HAP-1 (cell line): Measurements from ENCODE around the gene COMMD9.

Experiments used
- DNase-seq, 2 experiments: peaks; one replicate each; pipeline ENCODE4 v3.0.0-alpha.2; 2016 to 2020; ENCODE audit warnings: low spot score in 2 of 2
- H3K27me3 ChIP-seq: fragments of 250-450 bp; sonication (Bioruptor Pico); 2 replicates; pipeline ENCODE4 v1.5.1; 2020; ENCODE audit warnings: low read depth, mild to moderate bottlenecking, moderate library complexity
- H3K36me3 ChIP-seq: fragments of 250-450 bp; sonication (Bioruptor Pico); replicated peaks from 2 replicates; pipeline ENCODE4 v1.5.1; 2020; ENCODE audit warnings: mild to moderate bottlenecking
- H3K4me1 ChIP-seq: fragments of 250-450 bp; sonication (Bioruptor Pico); 2 replicates; pipeline ENCODE4 v1.5.1; 2020; ENCODE audit warnings: mild to moderate bottlenecking
- H3K4me3 ChIP-seq: fragments of 250-450 bp; sonication (Bioruptor Pico); 2 replicates; pipeline ENCODE4 v1.5.1; 2020; ENCODE audit warnings: mild to moderate bottlenecking, moderate library complexity
- H3K9me3 ChIP-seq: fragments of 250-450 bp; sonication (Bioruptor Pico); 2 replicates; pipeline ENCODE4 v1.5.1; 2020; ENCODE audit warnings: mild to moderate bottlenecking, moderate library complexity
- in situ Hi-C: fragments of 300-500 bp; cut with MboI; formaldehyde crosslinking; loops from 3 replicates; pipeline ENCODE4 v1.14.3; 2020; ENCODE audit warnings: low sequenced_read_pairs, inconsistent platforms, mixed read lengths

Gene COMMD9

DNA sequence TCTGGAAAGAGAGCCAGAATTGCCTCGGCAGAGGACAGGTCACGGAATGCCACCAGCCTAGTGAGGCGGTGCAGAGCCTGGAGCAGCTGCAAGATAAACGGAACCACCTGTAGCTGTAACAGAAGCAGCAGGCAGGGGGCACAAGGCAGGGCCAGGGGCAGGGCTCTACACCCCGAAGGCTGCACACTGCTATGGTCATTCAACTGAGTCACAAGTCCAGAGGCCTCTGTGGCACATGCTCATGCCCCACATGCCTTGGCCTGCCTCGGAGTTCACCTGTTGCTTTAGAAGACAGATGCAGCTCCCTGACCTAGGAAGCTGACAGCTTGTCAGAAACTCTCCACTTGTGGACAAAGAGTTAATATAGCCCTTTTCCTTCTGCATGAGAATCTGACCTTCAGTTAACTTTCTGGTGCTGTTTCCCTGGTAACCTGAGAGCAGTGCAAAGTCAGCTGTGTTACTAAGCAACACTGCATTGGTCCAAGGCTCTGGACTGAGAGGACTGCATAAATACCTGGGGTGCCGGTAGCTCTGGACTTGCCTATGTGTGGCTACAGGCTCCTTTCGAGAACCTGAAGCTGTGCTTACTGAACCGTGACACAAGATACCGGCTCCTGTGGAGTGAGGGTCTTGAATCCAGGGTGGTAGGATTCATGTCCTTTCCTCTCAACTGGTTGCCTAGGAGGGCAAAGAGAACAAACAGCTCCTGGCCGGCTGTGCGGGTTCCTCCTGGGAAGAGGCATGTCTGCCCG, 10.5 kb downstream of the COMMD9 start:
- H3K4me3 ChIP-seq: no peak overlapping the region
- DNase-seq: no peak
- H3K27me3 ChIP-seq: no peaks in the 10 kb centered on the region
- H3K9me3 ChIP-seq: no peaks in the 10 kb centered on the region
- in situ Hi-C loops: no loop called here
- no peaks in the 10 kb centered on the region for H3K4me1 ChIP-seq
- H3K36me3 ChIP-seq: no peaks in the 10 kb centered on the region

DNA sequence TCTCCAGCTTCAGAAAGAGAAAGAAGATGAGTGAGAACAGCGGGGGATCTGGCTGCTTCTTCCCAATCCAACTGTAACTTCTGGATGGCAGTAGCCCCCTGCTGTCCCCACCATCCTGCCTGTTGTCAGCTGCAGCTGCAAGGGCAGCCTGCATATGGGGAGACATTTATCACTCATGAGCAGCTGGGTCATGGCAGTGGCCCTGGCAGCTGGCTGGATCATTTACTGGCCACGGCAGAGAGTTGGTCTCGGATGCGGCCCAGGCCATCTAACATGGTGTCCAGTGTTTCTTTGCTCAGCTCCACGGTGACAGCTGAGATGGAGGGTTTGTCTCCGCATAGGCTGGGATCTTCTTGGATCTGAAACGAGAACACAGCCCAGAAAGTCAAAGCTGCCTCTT, 14.8 kb downstream of the COMMD9 start:
- Histone ChIP-seq H3K9me3 (no peaks in the 10 kb centered on the region), H3K4me3 (no peak overlapping the region), H3K27me3 (no peaks in the 10 kb centered on the region), H3K36me3 (no peaks in the 10 kb centered on the region), H3K4me1 (no peaks in the 10 kb centered on the region)
- in situ Hi-C loops: no loop called here
- no peak for DNase-seq

DNA sequence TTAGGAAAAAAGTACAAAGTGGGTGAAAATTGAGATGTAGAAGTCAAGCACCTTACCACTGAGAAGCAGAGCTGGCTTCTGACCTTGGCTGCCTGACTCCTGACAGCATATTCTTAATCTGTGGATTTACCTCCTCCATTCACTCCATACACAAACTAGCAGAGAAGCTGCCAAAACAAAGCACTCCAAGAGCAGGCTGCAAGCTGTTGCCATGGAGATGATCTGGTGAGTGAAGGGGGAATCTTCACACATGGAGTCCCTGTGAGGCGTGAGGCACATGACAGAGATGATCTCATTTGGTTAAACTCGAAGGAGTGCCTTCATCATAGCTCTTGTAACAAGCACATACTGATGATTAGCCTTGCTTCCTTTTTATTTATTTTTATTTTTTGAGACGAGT, 16.1 kb downstream of the COMMD9 start:
- in situ Hi-C loops: no loop called here
- no peaks in the 10 kb centered on the region for H3K9me3 ChIP-seq
- peaks cover 4% of the 10 kb centered on the region; the same call in 1 of the 2 replicates for H3K27me3 ChIP-seq
- H3K4me3 ChIP-seq: no peak overlapping the region
- no peaks in the 10 kb centered on the region for H3K36me3 ChIP-seq
- no peak for DNase-seq
- H3K4me1 ChIP-seq: no peaks in the 10 kb centered on the region

DNA sequence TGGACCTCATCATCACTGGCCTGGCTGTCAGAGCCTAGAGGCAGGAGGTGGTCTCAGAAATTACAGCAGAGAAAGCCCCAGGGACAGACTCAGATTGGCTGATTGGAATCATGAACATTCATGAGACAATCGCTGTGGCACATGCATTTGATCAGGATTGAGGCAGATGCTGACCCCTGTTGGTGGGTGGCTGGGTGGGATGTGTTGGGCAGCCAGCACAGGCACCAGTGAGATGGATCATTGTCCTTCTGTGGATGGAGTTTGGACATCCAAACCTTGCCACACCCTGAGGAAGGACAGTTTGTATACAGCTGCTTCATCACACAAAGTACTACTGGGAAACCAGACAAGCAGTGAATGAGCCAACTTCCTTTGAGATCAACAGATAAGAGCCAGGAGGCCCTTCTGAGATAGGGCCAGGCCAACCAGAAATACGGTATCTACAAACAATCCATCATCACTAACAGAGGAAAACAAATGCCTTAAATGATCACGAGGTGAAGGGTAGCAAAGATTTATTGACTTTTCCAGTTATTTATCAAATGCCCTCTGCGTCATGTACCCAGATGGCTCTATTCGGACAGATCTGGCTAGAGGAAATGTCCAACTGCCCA, 17.3 kb downstream of the COMMD9 start:
- no peak for DNase-seq
- no peaks in the 10 kb centered on the region for H3K9me3 ChIP-seq
- peaks cover 4% of the 10 kb centered on the region; the same call in 1 of the 2 replicates for H3K27me3 ChIP-seq
- H3K4me3 ChIP-seq: no peak overlapping the region
- no peaks in the 10 kb centered on the region for H3K36me3 ChIP-seq
- in situ Hi-C loops: no loop called here
- H3K4me1 ChIP-seq: no peaks in the 10 kb centered on the region

- no peaks in the 10 kb centered on the region for H3K9me3 ChIP-seq
- H3K36me3 ChIP-seq: no peaks in the 10 kb centered on the region
- H3K4me3 ChIP-seq: no peak overlapping the region
- no peak for DNase-seq
- H3K27me3 ChIP-seq: peaks cover 4% of the 10 kb centered on the region; the same call in 1 of the 2 replicates
- in situ Hi-C loops: no loop called here
- H3K4me1 ChIP-seq: no peaks in the 10 kb centered on the region
Measured at GRCh38 chr11:36270701-36271100, 18.5 kb downstream of the COMMD9 start.

DNA sequence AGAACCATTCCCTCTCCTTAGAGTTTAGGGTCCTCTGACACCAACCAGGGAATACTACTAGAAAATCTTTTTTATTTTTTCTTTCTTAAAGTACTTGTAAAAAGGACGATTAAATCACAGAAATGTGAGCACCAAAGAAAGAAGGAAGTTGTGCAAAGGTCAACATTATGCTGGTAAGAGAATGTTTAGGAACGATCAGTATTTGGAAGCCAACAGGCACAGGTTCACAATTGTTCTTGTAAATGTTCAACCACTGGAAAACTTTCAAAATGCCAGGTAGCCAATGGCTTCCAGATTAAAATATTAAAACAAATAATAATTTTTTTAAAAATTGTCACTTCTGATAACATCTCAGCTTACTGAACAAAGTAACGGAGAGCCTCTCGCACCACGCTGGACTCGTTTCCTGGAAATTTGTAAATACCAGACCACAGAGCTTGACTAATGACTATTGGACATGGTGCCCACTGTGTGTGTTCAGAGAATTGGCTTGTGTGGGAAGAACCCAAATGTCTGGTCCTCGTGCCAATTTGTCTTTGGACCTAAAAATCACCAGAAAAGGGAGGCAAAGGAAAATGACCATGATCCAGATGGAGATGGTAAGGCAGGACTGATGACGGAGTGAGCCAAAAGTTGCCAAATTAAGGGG, 20.8 kb downstream of the COMMD9 start:
- Histone ChIP-seq H3K9me3 (no peaks in the 10 kb centered on the region), H3K36me3 (no peaks in the 10 kb centered on the region), H3K4me1 (no peaks in the 10 kb centered on the region), H3K27me3 (peaks cover 4% of the 10 kb centered on the region; the same call in 1 of the 2 replicates), H3K4me3 (no peak overlapping the region)
- no peak for DNase-seq
- in situ Hi-C loops: no loop called here

DNA sequence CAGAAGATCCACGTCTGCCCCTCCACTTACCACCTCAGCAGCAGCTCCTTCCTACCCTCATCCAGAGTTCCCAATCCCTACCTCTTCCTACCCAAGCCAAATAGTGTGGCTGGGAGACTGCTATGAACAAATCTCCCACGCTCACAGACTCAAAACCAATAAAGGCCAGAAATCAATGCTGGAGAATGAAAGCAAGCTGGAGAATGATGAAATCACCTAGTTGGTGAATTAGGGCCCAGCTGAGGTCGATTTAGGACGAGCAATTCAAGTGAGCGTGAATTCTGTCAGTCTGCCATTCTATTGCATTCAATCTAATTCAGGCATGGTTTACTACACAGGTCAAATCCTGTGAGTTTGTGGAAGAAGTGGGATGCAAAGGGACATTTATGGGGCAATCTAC, 22.5 kb downstream of the COMMD9 start:
- in situ Hi-C loops: no loop called here
- no peak for DNase-seq
- no peaks in the 10 kb centered on the region for H3K4me1 ChIP-seq

GRCh38 chr11:36265793-36266628, 23.2 kb downstream of the COMMD9 start:
- Histone ChIP-seq H3K36me3 (no peaks in the 10 kb centered on the region), H3K4me1 (no peaks in the 10 kb centered on the region), H3K9me3 (no peaks in the 10 kb centered on the region), H3K27me3 (peaks cover 6% of the 10 kb centered on the region), H3K4me3 (no peak overlapping the region)
- in situ Hi-C loops: no loop called here
- DNase-seq: peak; percentile 42 to 75

More for the DNA sequence above, 22.5 kb downstream of the COMMD9 start:
- H3K27me3 ChIP-seq: peaks cover 4% of the 10 kb centered on the region; the same call in 1 of the 2 replicates
- H3K9me3 ChIP-seq: no peaks in the 10 kb centered on the region
- H3K36me3 ChIP-seq: no peaks in the 10 kb centered on the region
- no peak overlapping the region for H3K4me3 ChIP-seq

DNA sequence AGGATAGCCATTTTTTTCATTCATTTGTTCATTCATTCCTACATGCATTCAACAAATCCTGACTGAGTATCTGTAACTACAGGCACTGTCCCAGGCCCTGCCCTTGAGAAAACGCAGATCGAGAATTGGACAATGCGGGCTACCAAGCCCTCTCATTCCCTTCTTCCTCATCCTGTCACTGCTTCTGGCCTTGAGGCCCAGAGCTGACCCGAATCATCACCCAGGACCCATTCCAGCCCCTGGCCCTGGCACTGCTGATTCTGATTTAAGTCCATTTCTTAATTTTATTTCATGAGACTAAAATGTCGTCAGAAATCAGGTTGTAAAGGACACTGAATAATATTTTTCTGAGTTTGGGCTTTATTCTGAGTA, 24.3 kb downstream of the COMMD9 start:
- Histone ChIP-seq H3K27me3 (peaks cover 7% of the 10 kb centered on the region), H3K9me3 (no peaks in the 10 kb centered on the region), H3K4me1 (no peaks in the 10 kb centered on the region), H3K36me3 (no peaks in the 10 kb centered on the region), H3K4me3 (no peak overlapping the region)
- no peak for DNase-seq
- in situ Hi-C loops: loop anchor here (5.0 kb wide), 1 partner anchor 653 kb away; no protein-coding TSS in a partner anchor

DNA sequence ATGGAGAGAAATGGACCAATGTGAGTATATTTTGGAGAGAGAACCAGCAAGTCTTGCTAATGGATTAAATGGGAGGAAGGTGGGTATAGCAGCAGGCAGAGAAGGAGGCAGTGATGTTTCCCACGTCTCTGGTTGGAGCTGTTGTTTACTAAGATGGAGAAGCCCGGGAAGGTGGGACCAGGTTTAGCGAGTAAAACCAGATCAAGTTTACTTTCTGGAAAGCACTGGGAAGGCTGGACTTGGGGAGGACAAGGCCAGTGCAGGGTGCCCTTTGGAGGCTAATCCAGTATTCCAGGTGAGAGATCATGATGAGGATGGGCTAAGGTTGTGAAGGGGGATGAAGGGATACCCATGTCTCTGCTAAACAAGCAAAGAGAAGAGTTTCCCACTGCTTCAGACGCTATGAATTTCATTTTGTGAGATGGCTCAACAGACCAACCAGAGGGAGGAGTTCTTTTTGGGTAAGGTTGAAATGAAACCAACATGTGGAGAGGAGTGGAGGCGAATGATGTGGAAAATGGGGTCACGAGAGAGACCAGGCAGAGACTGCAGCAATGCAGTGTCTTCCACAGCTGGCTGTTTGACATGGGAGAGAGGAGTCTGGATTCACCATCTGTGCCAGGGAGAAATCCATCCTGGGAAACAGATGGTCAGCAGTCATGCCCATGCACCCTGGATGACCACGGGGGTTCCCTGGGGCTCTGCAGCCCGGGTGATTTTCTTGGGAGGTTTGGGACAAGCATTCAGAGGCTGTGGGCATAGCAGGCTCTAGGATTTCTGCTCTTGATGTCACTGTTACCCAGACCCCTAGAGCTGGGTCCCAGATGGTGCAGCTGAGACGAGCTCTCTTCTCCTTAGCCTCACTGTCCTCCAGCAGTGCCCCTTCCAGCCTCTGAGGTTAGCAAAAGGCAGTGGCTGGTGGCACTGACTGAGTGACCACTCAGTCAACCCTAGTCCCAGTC, 24.9 kb downstream of the COMMD9 start:
- Histone ChIP-seq H3K4me3 (no peak overlapping the region), H3K4me1 (no peaks in the 10 kb centered on the region), H3K9me3 (no peaks in the 10 kb centered on the region), H3K36me3 (no peaks in the 10 kb centered on the region), H3K27me3 (peaks cover 7% of the 10 kb centered on the region)
- DNase-seq: no peak
- in situ Hi-C loops: loop anchor here (5.0 kb wide), 1 partner anchor 652 kb away; no protein-coding TSS in a partner anchor

DNA sequence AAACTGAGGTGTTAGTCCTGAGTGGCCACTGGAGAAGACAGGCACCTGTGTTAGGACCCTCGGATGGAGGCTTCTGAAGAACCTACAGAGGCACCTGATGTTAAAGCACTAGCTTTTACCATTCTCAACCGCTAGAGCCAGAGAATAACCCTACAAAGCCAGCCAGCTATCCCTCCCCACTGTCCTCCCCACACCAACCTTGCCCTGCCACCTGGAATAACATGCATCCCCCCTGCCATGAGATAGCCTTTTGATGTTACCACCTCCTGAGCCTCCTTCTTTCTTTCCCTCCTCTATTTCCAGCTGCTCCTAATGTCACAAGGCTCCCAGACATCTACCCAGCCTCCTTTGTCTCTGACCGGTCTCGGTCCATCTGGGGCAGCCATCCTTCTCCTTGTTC, 28.1 kb downstream of the COMMD9 start:
- DNase-seq: no peak
- Histone ChIP-seq H3K9me3 (no peaks in the 10 kb centered on the region), H3K4me3 (no peak overlapping the region), H3K36me3 (no peaks in the 10 kb centered on the region), H3K27me3 (peaks cover 4% of the 10 kb centered on the region; the same call in 1 of the 2 replicates), H3K4me1 (no peaks in the 10 kb centered on the region)
- in situ Hi-C loops: loop anchor here (5.0 kb wide), 1 partner anchor 649 kb away; no protein-coding TSS in a partner anchor

DNA sequence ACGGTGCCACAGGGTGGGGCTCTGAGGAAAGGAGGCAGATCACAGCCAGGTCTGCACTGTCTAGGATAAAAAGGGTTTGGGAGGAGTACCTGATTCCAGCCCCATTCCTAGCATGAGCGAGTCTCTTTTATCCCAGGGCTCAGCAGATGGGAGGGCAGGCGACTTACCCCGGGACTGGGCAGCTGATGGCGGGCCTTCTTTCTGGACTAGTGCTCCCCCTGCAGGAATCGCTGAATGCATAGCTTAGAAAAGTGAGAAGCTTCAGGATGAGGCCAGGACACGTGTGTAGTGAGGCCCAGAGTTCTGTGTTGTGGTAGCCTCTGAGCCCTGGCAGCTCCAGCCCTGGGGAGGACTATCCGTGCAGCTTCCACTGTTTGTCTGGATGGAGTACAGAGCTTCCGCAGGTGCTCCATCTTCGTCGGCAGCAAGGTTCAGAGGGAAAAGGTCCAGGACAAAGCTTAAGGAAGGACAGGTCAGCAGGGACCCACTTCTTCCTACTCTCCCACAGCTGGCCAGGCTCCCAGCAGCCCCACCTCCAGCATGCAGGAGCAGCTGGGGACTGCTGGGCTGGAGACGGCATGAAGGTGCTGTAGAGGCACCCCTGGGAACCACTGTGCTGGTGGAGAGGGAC, 30.4 kb downstream of the COMMD9 start:
- in situ Hi-C loops: no loop called here

More for the DNA sequence above, 30.4 kb downstream of the COMMD9 start:
- H3K4me3 ChIP-seq: no peak overlapping the region
- H3K9me3 ChIP-seq: no peaks in the 10 kb centered on the region
- no peaks in the 10 kb centered on the region for H3K4me1 ChIP-seq
- peaks cover 4% of the 10 kb centered on the region; the same call in 1 of the 2 replicates for H3K27me3 ChIP-seq
- no peaks in the 10 kb centered on the region for H3K36me3 ChIP-seq
- DNase-seq: peak; percentile 59 to 80
